Stimulated activated CD4-positive, alpha-beta T cell treated with anti-CD3 and anti-CD28 coated beads, TNF-alpha, amount 100 ng/mL, for 24 hours (primary cell): ENCODE measurements around the gene DNAJB13.

Source experiments
- DNase-seq, 3 experiments: peaks; one replicate each; pipeline ENCODE4 v3.0.0-alpha.2; 2020; ENCODE audit warnings: low read depth in 3 of 3

DNAJB13 gene

DNA sequence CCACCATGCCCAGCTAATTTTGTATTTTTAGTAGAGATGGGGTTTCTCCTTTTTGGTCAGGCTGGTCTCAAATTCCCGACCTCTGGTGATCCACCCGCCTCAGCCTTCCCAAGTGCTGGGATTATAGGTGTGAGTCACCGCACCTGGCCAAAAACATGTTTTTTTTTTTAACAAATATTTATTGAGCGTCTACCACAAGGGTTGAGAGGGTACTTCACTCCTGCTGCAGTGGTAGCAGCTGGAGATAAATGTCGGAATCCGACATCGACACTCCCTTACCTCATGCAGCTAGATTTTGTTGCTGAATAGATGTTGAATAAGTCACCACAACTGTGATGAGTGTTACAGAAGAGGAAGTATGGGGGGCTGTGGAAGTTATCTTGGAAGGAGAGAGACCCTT, 971 bp downstream of the DNAJB13 start:
- no peak for DNase-seq

DNA sequence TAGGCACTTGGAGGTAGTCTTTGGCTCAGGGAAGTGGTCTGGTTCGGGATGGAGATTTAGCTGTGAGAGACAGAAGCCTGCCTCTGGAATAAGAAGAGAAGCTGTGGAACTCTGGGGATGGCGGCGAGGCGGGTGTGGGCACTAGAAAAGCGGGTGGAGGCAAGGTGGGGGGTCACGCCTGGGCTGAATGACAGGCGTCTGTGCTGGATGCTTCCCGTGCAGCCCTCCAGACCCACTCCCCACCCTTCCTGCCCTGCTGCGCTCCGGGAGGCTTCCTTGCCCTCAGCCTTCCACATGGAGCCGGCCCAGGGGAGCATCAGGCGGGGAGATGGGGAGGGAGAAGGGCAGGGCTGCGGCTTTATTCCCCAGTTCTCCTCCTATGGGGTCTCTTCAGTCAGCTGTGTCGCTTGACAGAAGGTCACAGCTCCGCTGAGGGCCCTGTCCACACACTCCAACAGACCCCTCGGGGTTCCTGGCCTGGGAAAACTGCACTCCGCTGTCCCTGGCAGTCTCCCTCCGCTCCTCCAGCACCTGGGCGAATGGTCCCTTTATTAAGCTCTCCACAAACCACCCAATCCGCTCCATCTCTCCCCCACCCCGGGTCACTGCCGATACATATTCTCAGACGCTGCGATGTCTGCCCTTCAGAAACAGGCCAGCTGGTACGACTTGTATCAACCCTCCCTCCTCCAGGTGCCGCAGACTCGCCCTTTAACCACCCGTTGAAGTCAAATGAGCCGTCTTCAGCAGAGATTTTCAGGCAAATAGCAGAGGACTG, 6.2 kb downstream of the DNAJB13 start:
- no peak for DNase-seq

DNA sequence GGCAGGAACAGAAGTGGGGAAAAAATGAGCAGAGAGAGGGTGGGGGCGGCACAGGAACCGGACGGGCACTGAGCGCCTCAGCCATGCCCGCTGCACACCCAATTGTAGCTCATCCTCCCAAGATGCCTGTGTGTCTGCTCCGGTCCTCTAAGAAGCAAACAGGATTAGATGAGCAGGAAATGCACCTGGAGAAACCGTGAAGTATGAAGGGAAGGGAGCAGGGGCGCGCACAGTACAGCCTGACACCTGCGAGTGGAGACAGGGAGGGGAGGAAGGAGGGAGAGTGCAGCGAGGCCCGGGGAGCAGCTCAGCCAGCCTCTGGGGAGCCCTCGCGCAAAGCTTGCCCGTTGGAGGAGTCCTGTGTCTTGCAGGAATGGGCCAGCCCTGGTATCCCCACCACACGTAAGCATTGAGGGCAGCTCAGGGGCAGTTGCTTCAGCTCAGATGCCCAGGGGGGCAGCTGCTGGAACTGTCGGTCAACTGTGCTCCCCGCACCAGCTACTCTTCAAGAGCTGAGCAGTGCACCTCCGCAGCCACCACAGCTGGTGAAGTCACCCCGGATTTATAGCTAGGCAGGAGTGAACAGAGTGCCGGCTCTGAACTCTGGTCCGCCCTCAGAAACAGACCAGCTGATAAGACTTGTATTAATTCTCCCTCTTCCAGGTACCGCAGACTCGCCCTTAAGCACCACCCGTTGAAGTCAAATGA, 7.0 kb downstream of the DNAJB13 start:
- no peak for DNase-seq

DNA sequence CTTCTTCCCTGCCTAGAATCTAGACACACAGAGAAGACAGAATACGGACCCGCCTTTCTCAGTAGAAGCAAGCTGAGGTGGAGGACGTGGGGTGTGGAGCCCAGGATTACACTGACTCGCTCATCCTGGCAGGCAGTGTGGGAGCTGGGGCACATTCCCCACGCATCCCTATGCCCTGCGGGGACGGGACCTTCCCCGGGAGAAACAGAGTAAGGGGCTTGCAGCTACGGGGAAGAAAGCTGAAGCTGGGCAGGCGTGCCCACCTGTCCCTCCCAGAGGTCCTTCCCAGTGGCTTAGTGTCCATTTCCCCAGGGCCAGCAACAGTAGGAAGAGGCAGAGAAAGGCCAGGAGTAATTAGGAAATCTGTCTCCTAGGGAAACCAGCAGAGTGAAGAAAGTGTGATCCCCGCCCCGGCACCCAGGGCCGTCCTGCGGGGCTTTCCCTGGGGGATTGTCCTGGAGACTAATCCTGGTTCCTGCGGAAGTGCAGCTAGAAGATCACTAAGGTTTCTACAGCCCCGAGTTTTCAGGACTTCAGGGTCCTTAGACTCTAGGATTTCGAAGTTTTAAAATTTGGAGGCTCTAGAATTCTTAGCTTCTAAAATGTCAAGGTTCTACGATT, 7.8 kb downstream of the DNAJB13 start:
- DNase-seq, result no peak

DNA sequence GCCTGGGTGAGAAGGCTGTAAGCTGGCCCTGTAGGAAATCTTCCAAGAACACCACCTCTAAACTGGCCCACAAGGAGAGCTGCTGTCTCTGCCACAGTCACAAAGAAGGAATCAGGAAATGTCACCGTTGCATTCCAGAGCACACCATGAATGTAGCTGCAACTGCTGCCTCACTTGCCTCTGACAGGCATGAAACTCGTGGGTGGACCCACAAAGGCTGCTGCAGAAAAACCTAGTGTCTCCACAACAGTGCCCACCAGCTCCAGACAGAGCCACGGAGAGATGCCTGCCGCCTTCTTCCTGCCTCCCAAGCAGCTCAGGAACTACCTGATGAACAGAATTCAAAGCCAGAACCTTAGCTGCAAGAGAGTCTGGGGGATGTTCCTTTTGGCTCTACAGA, 10.5 kb downstream of the DNAJB13 start:
- no peak for DNase-seq

DNA sequence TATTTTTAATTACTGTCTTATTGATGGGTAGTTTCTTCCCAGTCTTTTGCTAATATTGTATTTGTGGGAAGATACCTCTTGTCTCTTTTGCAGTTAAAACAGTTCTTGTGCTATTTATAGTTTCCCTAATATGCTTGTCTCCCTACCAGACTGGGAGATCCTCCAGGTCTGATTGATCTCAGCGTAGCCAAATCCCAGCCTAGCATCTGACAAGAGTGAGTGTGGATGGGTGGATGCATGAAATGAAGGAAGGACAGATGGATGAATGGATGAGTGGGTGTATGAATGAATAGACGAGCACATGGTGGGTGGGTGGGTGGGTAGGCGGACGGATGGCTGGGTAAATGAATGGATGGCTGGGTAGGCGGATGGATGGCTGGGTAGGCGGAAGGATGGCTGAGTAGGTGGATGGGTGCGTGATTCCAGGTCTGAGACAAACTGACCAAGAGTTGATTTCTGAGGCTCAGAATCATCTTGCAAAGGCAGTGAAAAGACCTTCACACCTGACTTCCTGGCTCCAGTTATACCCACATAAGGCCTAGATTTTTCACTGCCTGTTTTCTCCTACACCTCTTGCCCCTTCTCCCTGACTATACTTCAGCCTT, 11.4 kb downstream of the DNAJB13 start:
- no peak for DNase-seq

DNA sequence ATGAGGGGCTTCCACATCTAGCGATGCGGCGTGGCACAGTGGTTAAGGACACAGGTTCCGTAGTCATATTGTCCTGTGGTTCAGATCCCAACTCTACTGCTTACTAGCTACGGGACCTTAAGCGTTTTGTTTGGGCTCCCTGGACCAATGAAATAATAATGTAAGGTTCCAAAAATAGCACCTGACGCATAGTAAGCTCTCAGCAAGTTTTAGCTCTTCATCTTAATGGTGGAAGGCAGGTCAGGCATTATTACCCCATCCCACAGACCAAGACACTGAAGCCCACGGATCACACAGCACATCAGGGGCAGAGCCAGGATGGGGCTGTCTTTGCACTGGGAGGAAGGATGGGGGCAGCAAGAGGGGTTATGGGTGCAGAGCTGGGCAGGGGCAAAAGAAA, 13.0 kb downstream of the DNAJB13 start:
- no peak for DNase-seq

DNA sequence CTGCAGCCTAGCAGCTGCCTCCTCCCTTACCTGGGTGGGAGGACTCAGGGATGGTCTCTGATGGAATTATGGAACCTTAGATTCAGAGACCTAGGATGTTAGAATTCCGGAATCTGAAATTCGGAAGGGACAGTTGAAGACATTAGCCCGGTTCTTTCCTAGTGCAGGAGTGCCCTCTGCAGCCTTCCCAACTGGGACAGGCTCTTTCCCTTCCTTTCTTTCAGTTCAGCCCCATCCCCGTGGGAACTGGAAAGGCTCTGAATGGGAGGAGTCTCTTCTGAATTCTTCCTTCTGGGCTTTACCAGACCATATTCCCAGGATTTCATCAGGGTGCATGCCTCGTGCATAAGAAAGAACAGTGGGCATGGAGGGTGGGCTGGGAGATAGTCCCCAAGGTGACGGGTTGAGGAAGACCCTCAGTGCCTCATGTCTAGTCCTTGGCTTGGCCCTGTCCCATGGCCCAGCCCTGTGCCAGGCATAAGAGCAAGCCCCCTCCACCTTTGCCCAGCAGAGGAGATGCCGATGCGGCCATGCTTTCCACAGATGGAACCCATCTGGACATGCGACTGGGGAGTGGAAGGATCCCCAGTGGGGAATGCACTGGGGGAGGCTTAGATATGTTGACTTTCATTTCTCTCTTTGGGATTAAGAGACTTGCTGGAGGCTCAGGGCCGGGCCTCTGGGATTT, 14.4 kb downstream of the DNAJB13 start:
- no peak for DNase-seq

DNA sequence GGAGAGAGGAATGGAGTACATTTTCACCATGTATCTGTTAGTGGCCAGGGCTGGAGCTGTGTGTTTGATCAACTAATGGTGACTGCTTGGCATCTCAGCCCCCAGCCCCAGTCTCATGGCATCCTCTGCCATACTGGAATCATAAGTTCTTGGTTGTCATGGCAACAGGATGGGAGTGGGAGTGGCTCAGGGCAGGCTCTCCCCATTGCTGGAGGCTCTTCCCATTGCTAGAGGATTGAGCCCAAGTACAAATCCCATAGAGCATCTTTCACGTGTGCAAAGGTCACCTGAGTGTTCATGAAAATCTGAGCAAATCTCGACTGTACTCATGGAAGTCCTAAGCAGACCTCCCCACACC, 14.9 kb downstream of the DNAJB13 start:
- no peak for DNase-seq

DNA sequence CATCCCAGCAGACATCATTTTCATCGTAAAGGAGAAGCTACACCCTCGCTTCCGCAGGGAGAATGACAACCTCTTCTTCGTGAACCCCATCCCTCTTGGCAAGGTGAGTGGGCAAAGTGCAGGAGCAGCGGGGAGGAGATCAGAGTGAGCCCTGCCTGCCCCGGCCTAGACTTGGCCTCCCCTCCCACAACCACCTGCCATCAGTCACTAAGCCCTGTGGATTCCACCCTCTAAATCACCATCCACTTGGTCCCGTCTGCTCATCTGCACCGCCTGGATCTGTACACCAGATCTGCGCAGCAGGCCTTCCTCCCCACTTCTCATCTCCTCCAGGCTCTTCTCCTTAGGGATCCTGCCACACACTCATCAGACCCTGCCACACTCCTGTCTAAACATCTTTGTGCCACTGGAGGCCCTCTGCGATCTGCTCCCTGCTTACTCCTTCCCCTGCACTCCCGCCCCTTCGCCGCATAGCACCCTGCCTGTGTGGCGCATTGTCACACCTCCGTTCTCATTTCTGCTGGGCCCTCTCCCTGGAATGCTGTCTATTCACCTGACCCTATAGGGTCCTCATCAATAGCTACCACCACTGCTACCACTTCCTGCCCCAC, 17.6 kb downstream of the DNAJB13 start:
- DNase-seq, result no peak

DNA sequence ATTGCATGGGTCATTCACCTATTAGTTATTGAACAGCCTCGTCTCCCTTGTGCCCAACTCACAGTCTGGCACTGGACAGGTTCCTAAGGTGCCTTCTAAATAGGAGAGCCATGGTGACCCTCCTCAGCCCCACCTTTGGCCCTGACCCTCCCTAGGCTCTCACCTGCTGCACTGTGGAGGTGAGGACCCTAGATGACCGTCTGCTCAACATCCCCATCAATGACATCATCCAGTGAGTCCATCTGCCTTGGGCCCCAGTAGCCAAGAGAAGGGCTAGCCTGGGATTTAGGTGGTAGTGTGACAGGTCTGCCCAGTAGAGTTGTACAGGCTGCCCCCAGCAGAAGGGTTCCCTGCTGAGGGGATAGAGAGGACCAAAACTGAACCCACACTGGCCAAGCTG, 18.3 kb downstream of the DNAJB13 start:
- DNase-seq, result no peak

DNA sequence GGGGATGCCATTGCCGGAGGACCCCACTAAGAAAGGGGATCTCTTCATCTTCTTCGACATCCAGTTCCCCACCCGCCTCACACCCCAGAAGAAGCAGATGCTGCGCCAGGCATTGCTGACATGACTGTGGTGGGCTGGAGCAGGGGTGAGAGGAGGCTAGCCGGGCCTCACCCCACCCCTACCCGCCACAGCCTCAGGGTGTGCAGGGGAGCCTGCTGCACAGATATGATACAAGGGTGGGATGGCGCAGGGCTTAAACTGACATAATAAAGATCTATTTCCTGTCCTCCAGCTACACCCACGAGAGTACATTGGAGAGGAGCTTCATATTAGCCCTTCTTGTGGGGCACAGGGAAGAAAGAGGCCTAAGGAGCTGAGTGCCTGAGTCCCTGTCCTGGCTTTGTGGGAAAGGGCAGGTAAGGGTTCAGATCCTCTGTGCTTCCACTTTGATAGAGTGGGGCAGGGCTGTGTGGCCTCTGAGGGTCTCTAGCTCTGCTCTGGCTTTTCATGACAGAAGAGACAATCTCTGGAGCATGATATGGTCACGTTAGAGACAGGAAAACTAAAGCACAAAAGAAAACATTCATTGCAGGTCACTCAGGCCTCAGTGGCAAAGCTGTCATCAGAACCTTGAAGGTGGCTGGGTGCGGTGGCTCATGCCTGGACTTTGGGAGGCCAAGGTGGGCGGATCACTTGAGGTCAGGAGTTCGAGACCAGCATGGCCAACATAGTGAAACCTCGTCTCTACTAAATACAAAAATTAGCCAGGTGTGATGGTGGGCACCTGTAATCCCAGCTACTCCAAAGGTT, 19.4 kb downstream of the DNAJB13 start:
- DNase-seq, result no peak

DNA sequence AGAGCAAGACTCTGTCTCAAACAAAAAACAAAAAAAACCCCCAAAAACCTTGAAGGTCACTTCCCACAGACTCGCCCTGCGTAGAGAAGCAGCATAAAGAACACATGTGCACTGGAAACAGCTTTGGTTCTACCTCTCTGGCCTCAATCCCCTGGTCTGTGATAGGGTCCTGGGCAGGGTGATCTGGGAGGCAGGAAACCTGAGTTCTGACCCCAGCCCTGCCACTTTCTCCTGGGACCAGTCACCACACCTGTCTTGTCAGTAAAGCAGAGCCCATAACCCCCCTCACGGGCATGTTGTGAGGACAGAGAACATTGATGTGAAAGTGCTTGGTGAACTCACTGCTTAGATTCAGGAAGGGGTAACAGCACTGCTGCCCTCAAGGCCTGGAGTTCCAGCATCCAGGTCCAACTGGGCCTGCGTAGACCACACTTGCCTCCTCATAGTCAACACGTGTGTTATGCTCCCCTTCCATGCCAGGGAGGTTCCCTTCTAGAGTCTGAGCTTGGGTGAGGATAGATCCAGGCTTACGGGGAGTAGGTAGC, 20.4 kb downstream of the DNAJB13 start:
- no peak for DNase-seq

DNA sequence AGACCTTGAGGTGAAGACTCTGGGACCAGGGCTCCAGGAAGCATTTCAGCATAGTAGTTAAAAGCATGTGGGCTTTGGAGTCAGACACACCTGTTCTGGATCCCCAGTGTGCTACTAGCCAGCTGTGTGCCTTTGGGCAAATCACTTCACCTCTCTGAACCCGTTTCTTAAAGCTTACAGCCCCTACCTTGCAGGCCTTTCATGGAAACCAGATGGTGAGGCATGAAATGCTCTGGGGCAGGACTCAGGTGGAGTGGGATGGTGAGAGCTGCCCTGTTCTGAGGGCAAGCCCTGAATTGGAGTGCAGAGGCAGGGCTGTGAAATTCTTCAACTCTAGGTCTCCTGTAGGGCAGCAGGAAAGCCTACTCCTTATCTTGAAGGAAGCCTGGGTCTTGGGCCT, 21.4 kb downstream of the DNAJB13 start:
- no peak for DNase-seq

DNA sequence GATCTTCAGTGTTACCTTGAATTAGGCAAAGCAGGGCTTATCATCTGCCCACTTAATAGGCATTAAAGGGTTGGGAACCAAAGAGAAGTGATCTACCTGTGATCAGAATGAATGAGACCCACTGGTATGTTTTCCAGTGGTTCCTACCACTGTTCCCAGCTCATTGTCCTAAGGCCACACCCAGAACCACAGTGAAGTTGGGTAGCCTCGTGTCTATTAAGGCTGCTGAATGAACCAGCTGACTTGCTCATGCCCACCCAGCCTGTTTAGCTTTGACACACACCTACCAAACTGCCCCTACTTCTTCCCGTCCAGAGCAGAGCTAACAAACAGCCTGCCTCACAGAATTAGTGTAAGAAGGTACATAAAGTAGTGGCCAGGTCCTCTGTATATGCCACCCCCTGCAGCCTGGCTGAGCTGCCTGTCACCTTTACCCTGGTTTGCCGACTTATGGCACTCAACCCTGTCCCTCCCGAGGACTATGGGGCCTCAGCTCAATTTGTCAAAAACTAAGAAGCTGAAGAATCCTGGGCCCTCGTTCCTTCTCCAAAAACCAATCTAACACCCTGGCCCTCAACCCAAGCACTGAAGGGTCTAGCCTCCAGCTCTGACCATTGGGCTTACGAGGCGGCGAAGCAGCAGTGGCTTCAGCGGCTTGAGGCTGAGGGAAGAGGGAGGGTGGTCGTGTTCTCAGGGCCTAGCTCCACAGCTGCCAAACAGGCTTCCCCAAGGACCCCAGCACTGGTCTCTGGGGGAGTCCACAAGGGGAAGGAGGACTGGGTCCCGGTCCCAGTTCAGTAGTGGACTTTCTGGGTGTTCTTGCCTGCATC, 22.0 kb downstream of the DNAJB13 start:
- DNase-seq, result no peak

DNA sequence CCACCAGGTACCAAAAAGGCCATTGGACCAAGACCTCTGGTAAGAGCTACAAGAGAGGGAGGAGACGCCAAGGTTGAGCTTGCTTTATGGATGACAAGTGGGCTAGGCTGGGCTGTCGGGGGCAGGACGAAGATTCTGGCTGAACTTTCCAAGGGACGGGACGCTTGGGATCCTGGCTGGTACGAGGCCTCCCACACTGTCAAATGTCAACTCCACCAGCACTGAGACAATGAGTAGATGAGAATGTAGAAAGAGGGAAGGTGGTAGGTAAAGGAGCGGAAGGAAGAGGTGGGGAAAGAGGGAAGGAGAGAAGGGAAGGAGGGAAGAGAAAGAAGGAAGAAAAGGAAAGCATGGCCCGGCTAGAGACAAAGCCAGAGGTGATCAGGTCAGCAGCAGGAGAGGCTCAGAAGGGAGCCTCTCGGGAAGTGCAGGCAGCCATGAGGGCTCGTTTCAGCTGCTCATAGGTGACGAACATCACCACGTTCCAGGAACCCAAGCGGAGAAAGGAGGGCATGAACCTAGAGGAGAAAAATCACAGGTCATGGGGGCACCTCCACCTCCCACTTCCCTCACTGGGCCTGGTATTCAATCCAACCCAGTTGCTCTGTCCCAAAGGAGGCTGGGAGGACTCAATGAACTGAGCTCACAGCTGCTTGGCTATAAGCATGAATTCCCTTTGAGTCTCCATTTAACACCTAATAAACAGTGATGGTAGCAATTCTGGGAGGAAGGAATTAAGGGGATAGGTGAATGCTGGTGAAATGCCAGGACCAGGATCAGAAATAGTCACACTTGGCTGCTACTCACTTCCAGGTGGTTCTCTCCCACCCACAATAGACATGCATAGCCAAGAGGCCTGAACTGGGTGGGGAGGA, 24.0 kb downstream of the DNAJB13 start:
- no peak for DNase-seq

DNA sequence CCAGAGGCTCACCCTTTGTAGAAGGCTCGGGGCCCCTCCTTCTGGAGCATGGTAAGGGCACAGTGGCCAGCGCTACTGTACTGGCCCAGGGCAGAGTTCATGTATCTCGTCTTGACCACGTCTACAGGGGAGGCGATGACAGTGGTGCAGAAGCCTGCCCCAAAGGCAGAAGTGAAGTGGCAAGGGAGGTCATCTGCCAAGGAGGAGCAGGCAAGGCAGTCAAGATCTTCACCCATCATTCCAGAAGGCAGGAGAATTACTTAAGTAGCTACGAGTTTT, 24.6 kb downstream of the DNAJB13 start:
- DNase-seq, result no peak

DNA sequence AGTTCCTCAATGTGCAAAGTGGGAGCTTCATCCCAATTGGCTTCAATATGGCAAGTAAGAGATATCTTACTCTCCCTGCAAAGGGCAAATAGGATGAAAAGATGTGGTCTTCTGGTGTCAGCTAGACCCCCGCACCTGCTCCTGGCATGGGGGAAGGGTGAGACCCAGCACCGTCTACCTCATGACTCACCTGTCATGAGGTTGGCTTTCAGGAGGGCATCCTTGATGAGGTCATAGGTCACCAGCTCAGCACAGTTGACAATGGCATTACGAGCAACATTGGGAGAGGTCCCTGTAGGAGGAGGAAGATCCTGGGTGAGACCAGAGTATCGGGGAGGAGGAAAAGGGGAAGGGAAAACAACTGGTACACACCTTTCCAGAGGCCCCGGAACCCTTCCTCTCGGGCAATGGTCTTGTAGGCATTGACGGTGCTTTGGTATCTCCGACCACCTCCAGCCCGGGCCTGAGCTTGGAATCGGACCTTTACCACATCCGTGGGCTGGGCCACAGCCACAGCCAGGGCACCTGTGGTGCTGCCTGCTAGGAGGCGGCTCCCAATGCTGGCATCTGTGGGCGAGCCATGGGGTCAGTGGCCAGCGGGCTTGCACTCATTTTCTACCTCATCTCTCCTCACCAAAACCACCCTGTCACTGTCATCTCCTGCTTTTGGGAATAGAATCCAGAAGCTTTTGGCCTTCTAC, 25.8 kb downstream of the DNAJB13 start:
- no peak for DNase-seq
